Keratinocyte (primary cell): ENCODE data around the gene ADARB2. TPM values are rescaled to one million over a fixed set of nuclear protein-coding genes. Genes with fewer than 3 reads are reported as not detected.

Experiments used
- DNase-seq: peaks from one replicate; pipeline ENCODE4 v3.0.0-alpha.2; 2011; ENCODE audit warnings: low read depth, missing footprints, low spot score
- FAIRE-seq: peaks from 2 replicates; lab custom pipeline; 2011; peaks lifted over from hg19 to GRCh38; lab: Jason Lieb, UNC
- H2AFZ ChIP-seq: 2 replicates; pipeline ENCODE4 v1.6.0; 2012; ENCODE audit warnings: low read length, control low read depth, inconsistent platforms; ENCODE audit not compliant: control insufficient read depth
- H3K27ac ChIP-seq: 2 replicates; pipeline ENCODE4 v1.5.1; 2011; ENCODE audit warnings: low read length; ENCODE audit not compliant: control insufficient read depth, insufficient read depth
- H3K27me3 ChIP-seq: 3 replicates; pipeline ENCODE4 v1.6.0; 2011; ENCODE audit warnings: low read length; ENCODE audit not compliant: control insufficient read depth, insufficient read depth; ENCODE audit errors: extremely low read depth
- H3K36me3 ChIP-seq, 2 experiments: 2 replicates in 1 of 2; 3 replicates in 1 of 2; pipeline ENCODE4 v1.5.1; 2011; ENCODE audit warnings: low read length in 2 of 2, mild to moderate bottlenecking in 1 of 2; ENCODE audit not compliant: control insufficient read depth in 2 of 2, insufficient read depth in 2 of 2; ENCODE audit errors: extremely low read depth in 1 of 2
- H3K4me1 ChIP-seq: 3 replicates; pipeline ENCODE4 v1.5.1; 2011; ENCODE audit warnings: low read length; ENCODE audit not compliant: control insufficient read depth, insufficient read depth; ENCODE audit errors: extremely low read depth
- H3K4me2 ChIP-seq: 3 replicates; pipeline ENCODE4 v1.6.0; 2011; ENCODE audit warnings: low read depth, low read length; ENCODE audit not compliant: control insufficient read depth, insufficient read depth; ENCODE audit errors: extremely low read depth
- H3K4me3 ChIP-seq, 3 experiments: fragments of 200-600 bp in 1 of 3; sonication (generic) in 1 of 3; 2 replicates in 2 of 3; 3 replicates in 1 of 3; pipeline ENCODE4 v1.5.1; 2011 to 2016; ENCODE audit warnings: low read length in 3 of 3, mild to moderate bottlenecking in 3 of 3, control low read depth in 2 of 3, inconsistent platforms in 1 of 3, low read depth in 1 of 3, mixed read lengths in 1 of 3, mixed run types in 1 of 3, moderate library complexity in 1 of 3; ENCODE audit not compliant: control insufficient read depth in 2 of 3, insufficient read depth in 2 of 3; ENCODE audit errors: extremely low read depth in 1 of 3
- H3K79me2 ChIP-seq: 2 replicates; pipeline ENCODE4 v1.6.0; 2012; ENCODE audit warnings: low read length; ENCODE audit not compliant: control insufficient read depth, insufficient read depth
- H3K9ac ChIP-seq: 3 replicates; pipeline ENCODE4 v1.6.0; 2011; ENCODE audit warnings: low read length; ENCODE audit not compliant: control insufficient read depth, insufficient read depth; ENCODE audit errors: extremely low read depth
- H3K9me1 ChIP-seq: 3 replicates; pipeline ENCODE4 v1.6.0; 2011; ENCODE audit warnings: low read length; ENCODE audit not compliant: control insufficient read depth, insufficient read depth; ENCODE audit errors: extremely low read depth
- H3K9me3 ChIP-seq: 2 replicates; pipeline ENCODE4 v1.5.1; 2012; ENCODE audit warnings: low read depth, low read length; ENCODE audit not compliant: control insufficient read depth
- H4K20me1 ChIP-seq: 3 replicates; pipeline ENCODE4 v1.6.0; 2011; ENCODE audit warnings: low read length; ENCODE audit not compliant: control insufficient read depth, insufficient read depth; ENCODE audit errors: extremely low read depth
- CTCF ChIP-seq, 3 experiments: IDR thresholded peaks in 1 of 3; conservative IDR thresholded peaks in 1 of 3; optimal IDR thresholded peaks in 1 of 3; 2 replicates in 2 of 3; 3 replicates in 1 of 3; pipeline versions ENCODE3 to v1.5.1; 2011; ENCODE audit warnings: low read length in 3 of 3, mild to moderate bottlenecking in 3 of 3, moderate library complexity in 2 of 3, control low read depth in 1 of 3, inconsistent platforms in 1 of 3; ENCODE audit not compliant: insufficient read depth in 2 of 3; ENCODE audit errors: extremely low read depth in 1 of 3
- EZH2 ChIP-seq: IDR thresholded peaks from one replicate; pipeline ENCODE4 v1.6.1; 2012; ENCODE audit warnings: inconsistent platforms, mild to moderate bottlenecking, low read length, moderate library complexity
- dilution Hi-C: fragments of 300-500 bp; cut with MboI; formaldehyde crosslinking; loops from one replicate; pipeline ENCODE4 v1.7.0; 2020; ENCODE audit warnings: low sequenced_read_pairs; ENCODE audit not compliant: extremely low pct_ligation_motif_present
- polyA plus RNA-seq, 5 experiments: library from polyadenylated mRNA; depleted of rRNA in 3 of 5; stranded (reverse) in 3 of 5; stranded (forward) in 1 of 5; unstranded in 1 of 5; fragments of >200 nt; gene quantifications; 1 replicate in 1 of 5; 2 replicates in 3 of 5; 3 replicates in 1 of 5; pipeline versions ENCODE4 v1.2.1 to v1.2.3, GENCODE V29; 2011 to 2012; ENCODE audit warnings: missing spikeins in 2 of 5, low read depth in 1 of 5, low replicate concordance in 1 of 5

ADARB2 gene
- polyA plus RNA-seq, 1 donor (not counting 4 experiments of a cell fraction or from before 2014, with no cell fraction given), result not detected

GRCh38 chr10:1155791-1156615 lies 581.3 kb downstream of the ADARB2 start:
- FAIRE-seq (no peak), DNase-seq (no peak)
- Histone ChIP-seq H3K9me1 (no peaks in the 10 kb centered on the region), H3K4me1 (no peaks in the 10 kb centered on the region), H3K4me3 (no peak overlapping the region), H3K9me3 (no peaks in the 10 kb centered on the region), H3K27ac (no peak overlapping the region), H2AFZ (no peak overlapping the region), H3K27me3 (no peaks in the 10 kb centered on the region), H3K9ac (no peak overlapping the region), H3K36me3 (no peaks in the 10 kb centered on the region), H3K4me2 (no peak overlapping the region), H4K20me1 (no peaks in the 10 kb centered on the region), H3K79me2 (no peaks in the 10 kb centered on the region)
- dilution Hi-C loops, result no loop called here
- TF ChIP-seq EZH2 (no peak), CTCF (optimal IDR thresholded peaks at IDR 0.05 in 1 of 3, IDR thresholded peaks at IDR 0.05 in 1 of 3, conservative IDR thresholded peaks at IDR 0.05 in 1 of 3; ENCODE audit: extremely low read depth in 1 of 3, insufficient read depth in 2 of 3, low read length in 3 of 3) (no peak)

GRCh38 chr10:1154531-1155295 lies 582.6 kb downstream of the ADARB2 start:
- Histone ChIP-seq H3K4me1 (no peaks in the 10 kb centered on the region), H3K9me1 (no peaks in the 10 kb centered on the region), H3K9me3 (no peaks in the 10 kb centered on the region), H4K20me1 (no peaks in the 10 kb centered on the region), H3K27ac (no peak overlapping the region), H3K27me3 (no peaks in the 10 kb centered on the region), H3K9ac (no peak overlapping the region), H3K36me3 (no peaks in the 10 kb centered on the region), H3K4me2 (no peak overlapping the region), H2AFZ (no peak overlapping the region), H3K79me2 (no peaks in the 10 kb centered on the region), H3K4me3 (no peak overlapping the region)
- TF ChIP-seq EZH2 (no peak), CTCF (optimal IDR thresholded peaks at IDR 0.05 in 1 of 3, IDR thresholded peaks at IDR 0.05 in 1 of 3, conservative IDR thresholded peaks at IDR 0.05 in 1 of 3; ENCODE audit: extremely low read depth in 1 of 3, insufficient read depth in 2 of 3, low read length in 3 of 3) (no peak)
- FAIRE-seq, result no peak
- dilution Hi-C loops, result no loop called here
- DNase-seq, result no peak
